WTC11 (cell line): ENCODE results near the gene NRSN1. TPM values are rescaled to one million over a fixed set of nuclear protein-coding genes. Genes with fewer than 3 reads are reported as not detected.

Experiments used
- ATAC-seq: fragments of 200-7000 bp; cut with Tn5 transposase; 2 replicates; pipeline ENCODE4 v1.10.0; 2021; ENCODE audit warnings: mild to moderate bottlenecking, moderate library complexity
- CTCF ChIA-PET: fragments of 300-600 bp; sonication (Branson Sonifier 250); formaldehyde crosslinking; loops from one replicate; lab custom pipeline; 2021; ENCODE audit warnings: antibody characterized with exemption; lab: Charles Lee
- POLR2A ChIA-PET: fragments of 350-600 bp; sonication (Branson Sonifier 250); formaldehyde crosslinking; loops from one replicate; lab custom pipeline; 2021; ENCODE audit warnings: antibody characterized with exemption; lab: Charles Lee
- DNase-seq: peaks from one replicate; pipeline ENCODE4 v3.0.0; 2021; ENCODE audit warnings: low spot score
- H3K27ac Mint-ChIP-seq: 2 replicates; pipeline ENCODE4 v1.8.0; 2021; ENCODE audit warnings: mixed read lengths
- H3K27me3 Mint-ChIP-seq: 2 replicates; pipeline ENCODE4 v1.8.0; 2021; ENCODE audit warnings: low read depth, mild to moderate bottlenecking, moderate library complexity, mixed read lengths
- H3K36me3 Mint-ChIP-seq: 2 replicates; pipeline ENCODE4 v1.8.0; 2021; ENCODE audit warnings: mixed read lengths
- H3K4me1 Mint-ChIP-seq: 2 replicates; pipeline ENCODE4 v1.8.0; 2022; ENCODE audit warnings: mixed read lengths
- H3K4me3 Mint-ChIP-seq: 2 replicates; pipeline ENCODE4 v1.8.0; 2021; ENCODE audit warnings: mild to moderate bottlenecking, moderate library complexity, mixed read lengths
- H3K9me3 Mint-ChIP-seq: 2 replicates; pipeline ENCODE4 v1.8.0; 2021; ENCODE audit warnings: mixed read lengths
- ATF1 ChIP-seq: sonication (generic); formaldehyde crosslinking; IDR thresholded peaks from 2 replicates; pipeline ENCODE4 v1.8.1; 2023; ENCODE audit warnings: mild to moderate bottlenecking, moderate library complexity, missing genetic modification reagents
- ATF2 ChIP-seq: sonication (generic); formaldehyde crosslinking; IDR thresholded peaks from 2 replicates; pipeline ENCODE4 v1.8.1; 2022; ENCODE audit warnings: low read depth, missing genetic modification reagents, borderline replicate concordance
- ATF3 ChIP-seq: sonication (generic); formaldehyde crosslinking; conservative IDR thresholded peaks from 2 replicates; pipeline ENCODE4 v1.8.1; 2022; ENCODE audit warnings: mild to moderate bottlenecking, missing genetic modification reagents
- E2F1 ChIP-seq: sonication (generic); formaldehyde crosslinking; IDR thresholded peaks from 2 replicates; pipeline ENCODE4 v1.8.0; 2022; ENCODE audit warnings: mild to moderate bottlenecking, missing genetic modification reagents
- FOXP1 ChIP-seq: sonication (generic); formaldehyde crosslinking; IDR thresholded peaks from 2 replicates; pipeline ENCODE4 v1.8.0; 2022; ENCODE audit warnings: missing genetic modification reagents, mild to moderate bottlenecking, moderate library complexity, borderline replicate concordance
- FOXP4 ChIP-seq: sonication (generic); formaldehyde crosslinking; IDR thresholded peaks from 2 replicates; pipeline ENCODE4 v1.8.0; 2022; ENCODE audit warnings: mild to moderate bottlenecking, missing genetic modification reagents
- GRHL2 ChIP-seq: fragments of 250-450 bp; sonication (Bioruptor Pico); IDR thresholded peaks from 2 replicates; pipeline ENCODE4 v1.8.0; 2022; ENCODE audit warnings: mild to moderate bottlenecking, moderate library complexity; ENCODE audit not compliant: insufficient replicate concordance, severe bottlenecking
- GTF2I ChIP-seq: fragments of 250-450 bp; sonication (Bioruptor Pico); conservative IDR thresholded peaks from 2 replicates; pipeline ENCODE4 v1.4.0; 2021; ENCODE audit warnings: mild to moderate bottlenecking
- HMGA2 ChIP-seq: fragments of 250-450 bp; sonication (Bioruptor Pico); IDR thresholded peaks from 2 replicates; pipeline ENCODE4 v1.4.0; 2021; ENCODE audit warnings: mild to moderate bottlenecking, moderate library complexity
- IRF1 ChIP-seq: sonication (generic); formaldehyde crosslinking; IDR thresholded peaks from 2 replicates; pipeline ENCODE4 v1.8.0; 2023; ENCODE audit warnings: missing genetic modification reagents
- NR1H2 ChIP-seq: sonication (generic); formaldehyde crosslinking; IDR thresholded peaks from 2 replicates; pipeline ENCODE4 v1.9.0; 2021; ENCODE audit warnings: mild to moderate bottlenecking, moderate library complexity, missing genetic modification reagents
- OVOL2 ChIP-seq: fragments of 250-450 bp; sonication (Bioruptor Pico); IDR thresholded peaks from 2 replicates; pipeline ENCODE4 v1.9.0; 2021; ENCODE audit warnings: mild to moderate bottlenecking, borderline replicate concordance
- RELA ChIP-seq: sonication (generic); formaldehyde crosslinking; IDR thresholded peaks from 2 replicates; pipeline ENCODE4 v1.8.1; 2022; ENCODE audit warnings: missing genetic modification reagents, mild to moderate bottlenecking, borderline replicate concordance
- ZNF138 ChIP-seq: sonication (generic); formaldehyde crosslinking; conservative IDR thresholded peaks from 2 replicates; pipeline ENCODE4 v1.8.1; 2022; ENCODE audit warnings: mild to moderate bottlenecking, moderate library complexity, missing genetic modification reagents
- ZNF232 ChIP-seq: sonication (generic); formaldehyde crosslinking; IDR thresholded peaks from 2 replicates; pipeline ENCODE4 v1.8.0; 2022; ENCODE audit warnings: mild to moderate bottlenecking, missing genetic modification reagents
- ZNF263 ChIP-seq: sonication (generic); formaldehyde crosslinking; IDR thresholded peaks from 2 replicates; pipeline ENCODE4 v1.8.1; 2022; ENCODE audit warnings: low read depth, mild to moderate bottlenecking, moderate library complexity, missing genetic modification reagents
- total RNA-seq: library from RNA; stranded (reverse); gene quantifications from 3 replicates; pipeline ENCODE4 v1.2.3, GENCODE V29; 2021

The NRSN1 gene
- total RNA-seq, 1 experiment from 2014 or later, result not detected

- no peaks in the 10 kb centered on the region for H3K4me1 Mint-ChIP-seq
- DNase-seq (no peak), ATAC-seq (no peak)
- H3K27ac Mint-ChIP-seq, result no peak overlapping the region
- no peaks in the 10 kb centered on the region for H3K36me3 Mint-ChIP-seq
- peaks cover 5% of the 10 kb centered on the region for H3K9me3 Mint-ChIP-seq
- CTCF ChIA-PET, result no interaction called here
- H3K4me3 Mint-ChIP-seq, result no peak overlapping the region
- TF ChIP-seq ZNF232 (CRISPR knock-in tag), result no peak
- POLR2A ChIA-PET, result no interaction called here
- no peaks in the 10 kb centered on the region for H3K27me3 Mint-ChIP-seq
These were observed 67.3 kb downstream of the NRSN1 start for GRCh38 chr6:24193364-24193763.

GRCh38 chr6:24194978-24195700, 69.1 kb downstream of the NRSN1 start:
- H3K9me3 Mint-ChIP-seq, result peaks cover 12% of the 10 kb centered on the region
- H3K27me3 Mint-ChIP-seq, result no peaks in the 10 kb centered on the region
- ATAC-seq (no peak), DNase-seq (no peak)
- POLR2A ChIA-PET, result no interaction called here
- H3K4me3 Mint-ChIP-seq, result no peak overlapping the region
- CTCF ChIA-PET, result no interaction called here
- no peaks in the 10 kb centered on the region for H3K4me1 Mint-ChIP-seq
- H3K27ac Mint-ChIP-seq, result no peak overlapping the region
- no peaks in the 10 kb centered on the region for H3K36me3 Mint-ChIP-seq
- TF ChIP-seq GRHL2, result no peak

- no peaks in the 10 kb centered on the region for H3K4me1 Mint-ChIP-seq
- TF ChIP-seq FOXP4 (no peak), ZNF263 (no peak), ATF3 (CRISPR knock-in tag) (no peak), E2F1 (CRISPR knock-in tag) (no peak), IRF1 (CRISPR knock-in tag) (no peak), ATF2 (CRISPR knock-in tag) (no peak), ZNF138 (no peak), ATF1 (no peak), NR1H2 (no peak), RELA (no peak), GTF2I (no peak), FOXP1 (CRISPR knock-in tag) (no peak), HMGA2 (CRISPR knock-in tag) (no peak), OVOL2 (CRISPR knock-in tag) (no peak)
- TF ChIP-seq, all 79 proteins: peak for 0
- no peaks in the 10 kb centered on the region for H3K36me3 Mint-ChIP-seq
- CTCF ChIA-PET, result interaction anchor here (0.8 kb wide), 1 partner anchor 193 kb away, joined by 7 read pairs; no protein-coding TSS in a partner anchor
- POLR2A ChIA-PET, result no interaction called here
- H3K9me3 Mint-ChIP-seq, result peaks cover 21% of the 10 kb centered on the region
- H3K27ac Mint-ChIP-seq, result no peak overlapping the region
- DNase-seq (no peak), ATAC-seq (no peak)
- H3K4me3 Mint-ChIP-seq, result no peak overlapping the region
- no peaks in the 10 kb centered on the region; the same call in 1 of the 2 replicates for H3K27me3 Mint-ChIP-seq
These were observed 70.0 kb downstream of the NRSN1 start for GRCh38 chr6:24195836-24196597.

Other genes starting within 250 kb of the NRSN1 start
- gene DCDC2, start 231.8 kb downstream of the NRSN1 start, total RNA-seq, result 1.4 to 3.2 TPM (median 1.8 TPM) in 3 replicates